ENCODE data around the gene SLC52A3.
"Not testable (repeated sequence)": the region's sequence is repeated elsewhere in the genome, so short reads cannot be mapped to it uniquely, and the experiment has no call there.

Gene SLC52A3

GRCh38 chr20:768426-768978, at the start of gene SLC52A3:
Gene SLC52A3, minus strand, starts transcription at chr20:768500. Its CDS starts 2,726 bp downstream, at chr20:765774.
- DNase-seq (ENCODE audit: low read depth, low spot score), result no peak

- DNase-seq (ENCODE audit: low read depth, low spot score), result no peak
These were observed 47.8 kb upstream of the SLC52A3 start for GRCh38 chr20:815914-816606.

- DNase-seq (ENCODE audit: low read depth, low spot score), result no peak
These were observed 46.9 kb upstream of the SLC52A3 start for GRCh38 chr20:815226-815625.

GRCh38 chr20:813390-813789, 45.1 kb upstream of the SLC52A3 start:
- DNase-seq (ENCODE audit: low read depth, low spot score), result no peak

GRCh38 chr20:812435-812814, 44.1 kb upstream of the SLC52A3 start:
- not testable (repeated sequence) for DNase-seq (ENCODE audit: low read depth, low spot score)

GRCh38 chr20:811776-812434, 43.6 kb upstream of the SLC52A3 start:
- not testable (repeated sequence) for DNase-seq (ENCODE audit: low read depth, low spot score)

- DNase-seq (ENCODE audit: low read depth, low spot score), result no peak
These were observed 37.4 kb upstream of the SLC52A3 start for GRCh38 chr20:805713-806112.

- no peak for DNase-seq (ENCODE audit: low read depth, low spot score)
These were observed 33.4 kb upstream of the SLC52A3 start for GRCh38 chr20:801678-802077.

- not testable (repeated sequence) for DNase-seq (ENCODE audit: low read depth, low spot score)
These were observed 31.7 kb upstream of the SLC52A3 start for GRCh38 chr20:800026-800425.

GRCh38 chr20:798746-799145, 30.4 kb upstream of the SLC52A3 start:
- not testable (repeated sequence) for DNase-seq (ENCODE audit: low read depth, low spot score)

GRCh38 chr20:796921-797320, 28.6 kb upstream of the SLC52A3 start:
- DNase-seq (ENCODE audit: low read depth, low spot score), result no peak

GRCh38 chr20:792248-792647, 23.9 kb upstream of the SLC52A3 start:
- DNase-seq (ENCODE audit: low read depth, low spot score), result no peak

- no peak for DNase-seq (ENCODE audit: low read depth, low spot score)
These were observed 22.8 kb upstream of the SLC52A3 start for GRCh38 chr20:791056-791455.

GRCh38 chr20:787825-788224, 19.5 kb upstream of the SLC52A3 start:
- DNase-seq (ENCODE audit: low read depth, low spot score), result no peak

GRCh38 chr20:779771-780170, 11.5 kb upstream of the SLC52A3 start:
- no peak for DNase-seq (ENCODE audit: low read depth, low spot score)

- no peak for DNase-seq (ENCODE audit: low read depth, low spot score)
These were observed 7.9 kb upstream of the SLC52A3 start for GRCh38 chr20:776165-776564.

- DNase-seq (ENCODE audit: low read depth, low spot score), result no peak
These were observed 7.4 kb upstream of the SLC52A3 start for GRCh38 chr20:775679-776135.

GRCh38 chr20:774660-775057, 6.4 kb upstream of the SLC52A3 start:
- no peak for DNase-seq (ENCODE audit: low read depth, low spot score)

GRCh38 chr20:774016-774659, 5.8 kb upstream of the SLC52A3 start:
- no peak for DNase-seq (ENCODE audit: low read depth, low spot score)

GRCh38 chr20:772806-773205, 4.5 kb upstream of the SLC52A3 start:
- no peak for DNase-seq (ENCODE audit: low read depth, low spot score)

GRCh38 chr20:771741-772464, 3.6 kb upstream of the SLC52A3 start:
- DNase-seq (ENCODE audit: low read depth, low spot score), result no peak

GRCh38 chr20:770691-771090, 2.4 kb upstream of the SLC52A3 start:
- no peak for DNase-seq (ENCODE audit: low read depth, low spot score)

All from smooth muscle cell of the brain vasculature (primary cell).